ENCODE results near the gene ENOPH1.
"Not testable (repeated sequence)": the region's sequence is repeated elsewhere in the genome, so short reads cannot be mapped to it uniquely, and the experiment has no call there.

ENOPH1 gene

GRCh38 chr4:82473621-82474164 is 43.3 kb downstream of the ENOPH1 start:
- H3K4me3 ChIP-seq (ENCODE audit: insufficient read length, low read depth), result no peak overlapping the region
- TF ChIP-seq SUZ12 (IDR thresholded peaks at IDR 0.05; ENCODE audit: extremely low read depth, insufficient read depth, insufficient read length) (no peak), YY1 (IDR thresholded peaks at IDR 0.05; ENCODE audit: insufficient read depth, insufficient read length) (no peak), ZNF274 (IDR thresholded peaks at IDR 0.05; ENCODE audit: low read depth, low read length) (no peak)
- DNase-seq (ENCODE audit: low read depth, low spot score), result no peak
- no peaks in the 10 kb centered on the region for H3K27me3 ChIP-seq (ENCODE audit: insufficient read depth, insufficient read length)
- H3K9ac ChIP-seq (ENCODE audit: insufficient read length, low read depth), result no peak overlapping the region
- H3K9me3 ChIP-seq (ENCODE audit: insufficient read depth, low read length), result no peaks in the 10 kb centered on the region; the same call in 1 of the 2 replicates
- H3K4me1 ChIP-seq (ENCODE audit: insufficient read depth, insufficient read length), result no peaks in the 10 kb centered on the region
- no peaks in the 10 kb centered on the region for H3K36me3 ChIP-seq (ENCODE audit: insufficient read depth, insufficient read length, low read length)

GRCh38 chr4:82475931-82476330 is 45.5 kb downstream of the ENOPH1 start:
- not testable (repeated sequence) for DNase-seq (ENCODE audit: low read depth, low spot score); H3K27me3 ChIP-seq (ENCODE audit: insufficient read depth, insufficient read length); H3K4me3 ChIP-seq (ENCODE audit: insufficient read length, low read depth); H3K9me3 ChIP-seq (ENCODE audit: insufficient read depth, low read length); H3K4me1 ChIP-seq (ENCODE audit: insufficient read depth, insufficient read length); H3K9ac ChIP-seq (ENCODE audit: insufficient read length, low read depth); H3K36me3 ChIP-seq (ENCODE audit: insufficient read depth, insufficient read length, low read length)

GRCh38 chr4:82477469-82477868 is 47.1 kb downstream of the ENOPH1 start:
- not testable (repeated sequence) for H3K36me3 ChIP-seq (ENCODE audit: insufficient read depth, insufficient read length, low read length); DNase-seq (ENCODE audit: low read depth, low spot score)

GRCh38 chr4:82479562-82479961 is 49.2 kb downstream of the ENOPH1 start:
- H3K36me3 ChIP-seq (ENCODE audit: insufficient read depth, insufficient read length, low read length), result peaks cover 5% of the 10 kb centered on the region
- H3K4me1 ChIP-seq (ENCODE audit: insufficient read depth, insufficient read length), result no peaks in the 10 kb centered on the region
- H3K27me3 ChIP-seq (ENCODE audit: insufficient read depth, insufficient read length), result no peaks in the 10 kb centered on the region
- H3K4me3 ChIP-seq (ENCODE audit: insufficient read length, low read depth), result no peak overlapping the region
- TF ChIP-seq YY1 (IDR thresholded peaks at IDR 0.05; ENCODE audit: insufficient read depth, insufficient read length) (no peak), SUZ12 (IDR thresholded peaks at IDR 0.05; ENCODE audit: extremely low read depth, insufficient read depth, insufficient read length) (no peak), ZNF274 (IDR thresholded peaks at IDR 0.05; ENCODE audit: low read depth, low read length) (no peak)
- H3K9me3 ChIP-seq (ENCODE audit: insufficient read depth, low read length), result no peaks in the 10 kb centered on the region
- DNase-seq (ENCODE audit: low read depth, low spot score), result no peak
- no peak overlapping the region for H3K9ac ChIP-seq (ENCODE audit: insufficient read length, low read depth)

More at GRCh38 chr4:82477469-82477868, 47.1 kb downstream of the ENOPH1 start:
- not testable (repeated sequence) for H3K27me3 ChIP-seq (ENCODE audit: insufficient read depth, insufficient read length); H3K4me1 ChIP-seq (ENCODE audit: insufficient read depth, insufficient read length); H3K9ac ChIP-seq (ENCODE audit: insufficient read length, low read depth); H3K4me3 ChIP-seq (ENCODE audit: insufficient read length, low read depth); H3K9me3 ChIP-seq (ENCODE audit: insufficient read depth, low read length)

GRCh38 chr4:82480771-82481505 is 50.5 kb downstream of the ENOPH1 start:
- TF ChIP-seq SUZ12 (IDR thresholded peaks at IDR 0.05; ENCODE audit: extremely low read depth, insufficient read depth, insufficient read length), result no peak
- no peak for TF ChIP-seq YY1 (IDR thresholded peaks at IDR 0.05; ENCODE audit: insufficient read depth, insufficient read length)
- no peak for TF ChIP-seq ZNF274 (IDR thresholded peaks at IDR 0.05; ENCODE audit: low read depth, low read length)
- no peak for DNase-seq (ENCODE audit: low read depth, low spot score)
- no peak overlapping the region for H3K9ac ChIP-seq (ENCODE audit: insufficient read length, low read depth)

GRCh38 chr4:82481506-82481840 is 51.1 kb downstream of the ENOPH1 start:
- H3K27me3 ChIP-seq (ENCODE audit: insufficient read depth, insufficient read length), result no peaks in the 10 kb centered on the region
- no peak for TF ChIP-seq YY1 (IDR thresholded peaks at IDR 0.05; ENCODE audit: insufficient read depth, insufficient read length)
- TF ChIP-seq SUZ12 (IDR thresholded peaks at IDR 0.05; ENCODE audit: extremely low read depth, insufficient read depth, insufficient read length), result no peak
- H3K36me3 ChIP-seq (ENCODE audit: insufficient read depth, insufficient read length, low read length), result peaks cover 10% of the 10 kb centered on the region
- no peak overlapping the region for H3K9ac ChIP-seq (ENCODE audit: insufficient read length, low read depth)
- no peaks in the 10 kb centered on the region for H3K9me3 ChIP-seq (ENCODE audit: insufficient read depth, low read length)
- no peaks in the 10 kb centered on the region for H3K4me1 ChIP-seq (ENCODE audit: insufficient read depth, insufficient read length)
- DNase-seq (ENCODE audit: low read depth, low spot score), result no peak
- H3K4me3 ChIP-seq (ENCODE audit: insufficient read length, low read depth), result no peak overlapping the region

More at GRCh38 chr4:82480771-82481505, 50.5 kb downstream of the ENOPH1 start:
- Histone ChIP-seq H3K4me1 (ENCODE audit: insufficient read depth, insufficient read length) (no peaks in the 10 kb centered on the region), H3K4me3 (ENCODE audit: insufficient read length, low read depth) (no peak overlapping the region), H3K9me3 (ENCODE audit: insufficient read depth, low read length) (no peaks in the 10 kb centered on the region), H3K27me3 (ENCODE audit: insufficient read depth, insufficient read length) (no peaks in the 10 kb centered on the region), H3K36me3 (ENCODE audit: insufficient read depth, insufficient read length, low read length) (peaks cover 10% of the 10 kb centered on the region)

- DNase-seq (ENCODE audit: low read depth, low spot score), result no peak
- Histone ChIP-seq H3K9ac (ENCODE audit: insufficient read length, low read depth) (no peak overlapping the region), H3K9me3 (ENCODE audit: insufficient read depth, low read length) (no peaks in the 10 kb centered on the region), H3K36me3 (ENCODE audit: insufficient read depth, insufficient read length, low read length) (peaks cover 10% of the 10 kb centered on the region), H3K4me3 (ENCODE audit: insufficient read length, low read depth) (no peak overlapping the region), H3K4me1 (ENCODE audit: insufficient read depth, insufficient read length) (no peaks in the 10 kb centered on the region), H3K27me3 (ENCODE audit: insufficient read depth, insufficient read length) (no peaks in the 10 kb centered on the region)
- TF ChIP-seq YY1 (IDR thresholded peaks at IDR 0.05; ENCODE audit: insufficient read depth, insufficient read length) (no peak), SUZ12 (IDR thresholded peaks at IDR 0.05; ENCODE audit: extremely low read depth, insufficient read depth, insufficient read length) (no peak), ZNF274 (IDR thresholded peaks at IDR 0.05; ENCODE audit: low read depth, low read length) (no peak)
Measured at GRCh38 chr4:82482387-82482786, 52.0 kb downstream of the ENOPH1 start.

All from NT2/D1 (cell line).